ENCODE measurements around the gene ZMIZ1.

- TF ChIP-seq CTCF (IDR thresholded peaks at IDR 0.05) (no peak), POLR2A (IDR thresholded peaks at IDR 0.05) (no peak)
Measured at GRCh38 chr10:79207726-79208125, 139.0 kb downstream of the ZMIZ1 start.
